Measurements from ENCODE around the gene ZNF12.

GRCh38 chr7:6709808-6710207, 3.1 kb upstream of the ZNF12 start:
- no peak for TF ChIP-seq CTCF (IDR thresholded peaks at IDR 0.05)
- no peak for TF ChIP-seq POLR2A (IDR thresholded peaks at IDR 0.05)
